H1 (cell line): ENCODE measurements around the gene CAVIN2. TPM values are rescaled to one million over a fixed set of nuclear protein-coding genes. Genes with fewer than 3 reads are reported as not detected.
A peak's percentile ranks its signal among the peaks of the same experiment; 100 is the strongest.

ENCODE experiments used
- CTCF ChIA-PET: fragments of 300-600 bp; sonication (Branson Sonifier 250); formaldehyde crosslinking; loops from one replicate; lab custom pipeline; 2021; ENCODE audit not compliant: partially characterized antibody; lab: Charles Lee
- POLR2A ChIA-PET: fragments of 300-600 bp; sonication (Branson Sonifier 250); formaldehyde crosslinking; loops from one replicate; lab custom pipeline; 2021; ENCODE audit warnings: inconsistent platforms; ENCODE audit not compliant: partially characterized antibody; lab: Charles Lee
- DNase-seq, 2 experiments: peaks; one replicate each; pipeline versions ENCODE4 v3.0.0 to v3.0.0-alpha.2; 2010 to 2022; ENCODE audit warnings: low spot score in 2 of 2, low read depth in 1 of 2, mixed read lengths in 1 of 2
- FAIRE-seq: peaks from 2 replicates; lab custom pipeline; 2011; peaks lifted over from hg19 to GRCh38; lab: Jason Lieb, UNC
- H2AFZ ChIP-seq: 2 replicates; pipeline ENCODE4 v1.8.1; 2012; ENCODE audit warnings: low read length, inconsistent platforms
- H2AK5ac ChIP-seq: 2 replicates; pipeline ENCODE4 v1.6.1; 2013; ENCODE audit warnings: low read depth, low read length
- H2BK120ac ChIP-seq: replicated peaks from 2 replicates; pipeline ENCODE3; 2013; ENCODE audit warnings: low read depth, low read length, inconsistent platforms
- H2BK12ac ChIP-seq: 2 replicates; pipeline ENCODE4 v1.6.1; 2013; ENCODE audit warnings: low read depth, low read length
- H2BK15ac ChIP-seq: 2 replicates; pipeline ENCODE4 v1.6.1; 2013; ENCODE audit warnings: low read length
- H2BK20ac ChIP-seq: 2 replicates; pipeline ENCODE4 v1.6.1; 2013; ENCODE audit warnings: low read length
- H2BK5ac ChIP-seq: 2 replicates; pipeline ENCODE4 v1.6.1; 2013; ENCODE audit warnings: low read depth, low read length
- H3K14ac ChIP-seq: 2 replicates; pipeline ENCODE4 v1.6.1; 2013; ENCODE audit warnings: inconsistent platforms; ENCODE audit not compliant: insufficient read length
- H3K18ac ChIP-seq: 2 replicates; pipeline ENCODE4 v1.6.1; 2013; ENCODE audit warnings: low read length; ENCODE audit errors: extremely low read depth
- H3K23ac ChIP-seq: 2 replicates; pipeline ENCODE4 v1.6.1; 2013; ENCODE audit warnings: inconsistent platforms; ENCODE audit not compliant: insufficient read length
- H3K23me2 ChIP-seq: 2 replicates; pipeline ENCODE4 v1.6.1; 2013; ENCODE audit warnings: low read depth, low read length
- H3K27ac ChIP-seq: 2 replicates; pipeline ENCODE4 v1.6.1; 2011; ENCODE audit warnings: low read depth, low read length, inconsistent platforms
- H3K27me3 ChIP-seq, 4 experiments: replicated peaks in 1 of 4; 1 replicate in 1 of 4; 2 replicates in 3 of 4; pipeline versions ENCODE4 v1.6.1 to v1.8.1; 2011 to 2013; ENCODE audit warnings: low read length in 3 of 4, mild to moderate bottlenecking in 3 of 4, inconsistent platforms in 2 of 4, mixed read lengths in 2 of 4, moderate library complexity in 1 of 4; ENCODE audit not compliant: control insufficient read depth in 3 of 4, insufficient read depth in 3 of 4; ENCODE audit errors: extremely low read depth in 1 of 4
- H3K36me3 ChIP-seq, 4 experiments: 2 replicates each; pipeline versions ENCODE4 v1.6.1 to v1.8.1; 2011 to 2013; ENCODE audit warnings: mild to moderate bottlenecking in 4 of 4, low read length in 3 of 4, moderate library complexity in 2 of 4, control low read depth in 1 of 4, inconsistent platforms in 1 of 4; ENCODE audit not compliant: insufficient read depth in 4 of 4, control insufficient read depth in 2 of 4
- H3K4ac ChIP-seq: replicated peaks from 2 replicates; pipeline ENCODE3; 2013; ENCODE audit warnings: low read length, low read depth, mixed read lengths, inconsistent platforms; ENCODE audit not compliant: insufficient read length
- H3K4me1 ChIP-seq, 4 experiments: replicated peaks in 1 of 4; 1 replicate in 1 of 4; 2 replicates in 3 of 4; pipeline versions ENCODE4 v1.6.1 to v1.8.1; 2011 to 2013; ENCODE audit warnings: low read length in 3 of 4, inconsistent platforms in 2 of 4, mixed read lengths in 1 of 4; ENCODE audit not compliant: insufficient read depth in 4 of 4, control insufficient read depth in 3 of 4
- H3K4me2 ChIP-seq, 2 experiments: 2 replicates each; pipeline versions ENCODE4 v1.6.1 to v1.8.1; 2011 to 2013; ENCODE audit warnings: low read depth in 2 of 2, low read length in 2 of 2, control low read depth in 1 of 2, inconsistent platforms in 1 of 2, mild to moderate bottlenecking in 1 of 2; ENCODE audit not compliant: insufficient read depth in 1 of 2
- H3K4me3 ChIP-seq, 4 experiments: fragments of 200-600, 300-600 bp in 1 of 4; sonication (generic), shearing (Covaris generic), sonication (Bioruptor Twin) in 1 of 4; 2 replicates each; pipeline versions ENCODE4 v1.5.1 to v1.8.1; 2011 to 2016; ENCODE audit warnings: low read length in 4 of 4, low read depth in 3 of 4, control low read depth in 2 of 4, inconsistent platforms in 2 of 4, mild to moderate bottlenecking in 2 of 4, mixed read lengths in 1 of 4, moderate library complexity in 1 of 4; ENCODE audit not compliant: insufficient read depth in 2 of 4; ENCODE audit errors: extremely low read depth in 1 of 4
- H3K56ac ChIP-seq: replicated peaks from 2 replicates; pipeline ENCODE3; 2013; ENCODE audit warnings: low read depth, mild to moderate bottlenecking, mixed read lengths, low read length, inconsistent platforms; ENCODE audit not compliant: insufficient read length
- H3K79me1 ChIP-seq: 2 replicates; pipeline ENCODE4 v1.6.1; 2013; ENCODE audit warnings: low read depth, low read length, control low read depth
- H3K79me2 ChIP-seq, 2 experiments: 2 replicates each; pipeline versions ENCODE4 v1.6.1 to v1.8.1; 2012 to 2013; ENCODE audit warnings: low read length in 2 of 2, mild to moderate bottlenecking in 2 of 2, inconsistent platforms in 1 of 2; ENCODE audit not compliant: insufficient read depth in 2 of 2, control insufficient read depth in 1 of 2
- H3K9ac ChIP-seq, 4 experiments: replicated peaks in 1 of 4; 1 replicate in 1 of 4; 2 replicates in 3 of 4; pipeline versions ENCODE4 v1.6.1 to v1.8.1; 2011 to 2013; ENCODE audit warnings: low read depth in 3 of 4, low read length in 3 of 4, control low read depth in 2 of 4, mild to moderate bottlenecking in 2 of 4, moderate library complexity in 2 of 4, inconsistent platforms in 1 of 4; ENCODE audit errors: extremely low read depth in 1 of 4
- H3K9me3 ChIP-seq, 2 experiments: 2 replicates each; pipeline versions ENCODE4 v1.6.1 to v1.8.1; 2012 to 2013; ENCODE audit warnings: mild to moderate bottlenecking in 2 of 2, moderate library complexity in 2 of 2, control low read depth in 1 of 2, inconsistent platforms in 1 of 2, low read depth in 1 of 2, low read length in 1 of 2, mixed read lengths in 1 of 2; ENCODE audit not compliant: insufficient read depth in 2 of 2
- H4K20me1 ChIP-seq, 2 experiments: replicated peaks in 1 of 2; 2 replicates each; pipeline versions ENCODE3 to v1.8.1; 2011 to 2013; ENCODE audit warnings: inconsistent platforms in 2 of 2, low read length in 2 of 2, mild to moderate bottlenecking in 1 of 2; ENCODE audit not compliant: insufficient read depth in 2 of 2, control insufficient read depth in 1 of 2
- H4K5ac ChIP-seq: 2 replicates; pipeline ENCODE4 v1.6.1; 2013; ENCODE audit warnings: low read length, low read depth, mixed read lengths, inconsistent platforms; ENCODE audit not compliant: insufficient read length
- H4K8ac ChIP-seq: 2 replicates; pipeline ENCODE4 v1.8.0; 2013; ENCODE audit warnings: mild to moderate bottlenecking, moderate library complexity, low read length, inconsistent platforms; ENCODE audit not compliant: insufficient read depth; ENCODE audit errors: extremely low read depth
- H4K91ac ChIP-seq: replicated peaks from 2 replicates; pipeline ENCODE3; 2013; ENCODE audit warnings: low read length, mixed read lengths, inconsistent platforms; ENCODE audit not compliant: insufficient read length
- BACH1 ChIP-seq: IDR thresholded peaks from 2 replicates; pipeline ENCODE4 v1.6.1; 2012; ENCODE audit warnings: low read length, improper control_type of control experiment
- KDM4A ChIP-seq: IDR thresholded peaks from one replicate; pipeline ENCODE4 v1.7.1; 2012; ENCODE audit warnings: low read depth, mild to moderate bottlenecking, moderate library complexity, low read length, inconsistent platforms; ENCODE audit not compliant: severe bottlenecking
- WGBS, 2 experiments: shearing (Covaris generic) in 1 of 2; methylation state at CpG; one replicate each; pipeline versions ENCODE4 v1.1.6 to v1.1.7; 2013 to 2015; ENCODE audit warnings: low lambda C conversion rate in 2 of 2, mixed read lengths in 2 of 2, inconsistent platforms in 1 of 2, low coverage in 1 of 2, missing lambda C conversion rate in 1 of 2; ENCODE audit not compliant: insufficient replicate concordance in 2 of 2, insufficient coverage in 1 of 2, insufficient read length in 1 of 2; ENCODE audit errors: extremely low coverage in 1 of 2, missing lambda C conversion rate in 1 of 2; 5-methylcytosine and 5-hydroxymethylcytosine counted together
- polyA plus RNA-seq, 7 experiments: library from polyadenylated mRNA; depleted of rRNA in 3 of 7; stranded (reverse) in 5 of 7; unstranded in 2 of 7; fragments of >200 nt in 5 of 7; fragments of 200-250 nt in 2 of 7; gene quantifications; 1 replicate in 5 of 7; 2 replicates in 1 of 7; 4 replicates in 1 of 7; pipeline versions ENCODE4 v1.2.1 to v1.2.3, GENCODE V29; 2011 to 2013; ENCODE audit warnings: missing spikeins in 2 of 7, mixed read lengths in 2 of 7
- total RNA-seq: library from RNA; stranded (reverse); fragmentation: NEBNext Ultra II Directional; extraction: Animal tissue kit (Norgen Biotek cat#: 25700); gene quantifications from 2 replicates; pipeline ENCODE4 v1.2.1, GENCODE V29; 2021

The CAVIN2 gene
- total and polyA plus RNA-seq, 2 of the 8 experiments (the other 6 are each of a cell fraction or from before 2014, with no cell fraction given), result 0.03 TPM; not detected in 1

DNA sequence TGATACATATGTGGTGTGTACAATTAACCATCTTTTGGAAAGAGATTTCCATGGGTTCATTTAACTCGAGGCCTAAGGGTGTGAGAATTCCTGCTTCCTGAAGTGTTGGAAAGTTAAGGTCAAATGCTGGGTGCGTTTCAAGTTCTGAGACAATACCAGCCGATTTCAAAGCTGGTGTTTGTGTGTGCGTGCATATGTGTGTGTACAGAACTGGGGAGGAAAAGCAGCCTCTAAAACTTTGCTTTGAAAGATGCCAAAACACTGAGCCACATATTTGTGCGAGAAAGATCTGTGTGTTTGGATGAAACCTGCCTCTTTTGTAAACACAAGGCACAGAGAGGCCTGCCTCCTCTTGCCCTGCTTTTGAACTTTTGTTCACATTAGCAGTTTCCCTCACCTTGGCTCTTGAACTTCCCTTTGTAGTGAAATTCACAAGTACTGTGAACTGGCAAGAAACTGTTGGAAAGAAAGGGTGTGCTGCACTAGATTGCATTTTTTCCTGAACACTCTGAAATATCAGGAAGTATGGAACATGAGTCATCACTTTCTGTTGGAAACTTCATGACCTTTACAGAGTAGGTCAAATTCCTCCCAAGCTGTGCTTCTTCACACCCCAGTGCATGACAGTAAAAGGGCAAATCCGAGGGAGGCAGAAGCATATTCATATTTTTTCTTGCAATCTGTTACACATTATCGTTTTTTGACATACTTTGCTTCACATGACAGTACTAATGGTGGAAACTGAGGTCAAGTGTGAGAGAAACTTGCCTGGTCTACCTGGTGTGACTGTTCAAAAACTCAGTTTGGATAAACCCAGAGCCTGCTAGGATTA, 20.0 kb upstream of the CAVIN2 start:
- no peak overlapping the region for H3K56ac ChIP-seq
- no peaks in the 10 kb centered on the region for H4K20me1 ChIP-seq
- TF ChIP-seq BACH1 (0 out of 2 replicates have a peak, but pooled peaks have one; percentile 13), KDM4A (no peak)
- H3K9me3 ChIP-seq, result no peaks in the 10 kb centered on the region
- no peak overlapping the region for H3K18ac ChIP-seq
- H2AFZ ChIP-seq, result no peak overlapping the region
- no peaks in the 10 kb centered on the region for H3K79me2 ChIP-seq
- no peak overlapping the region for H4K8ac ChIP-seq
- H4K5ac ChIP-seq, result no peak overlapping the region
- WGBS, 2 experiments, result 87% methylated on average over 7 of the region's 7 CpGs; no CpG with 5 or more reads in 1 of the 2 experiments
- H3K4me1 ChIP-seq, result peaks cover 0 to 4% (median 0%) of the 10 kb centered on the region in 4 experiments; a peak in 1 of 7 replicates
- H3K79me1 ChIP-seq, result no peaks in the 10 kb centered on the region
- H3K9ac ChIP-seq, result no peak overlapping the region
- no peak for DNase-seq
- H3K23me2 ChIP-seq, result no peaks in the 10 kb centered on the region
- CTCF ChIA-PET, result interaction anchor here (1.1 to 6.6 kb wide), 12 partner anchors 21 to 312 kb away, joined by 3 to 171 read pairs (median 8); partner anchors contain the start of gene CAVIN2
- no peak overlapping the region for H3K4me3 ChIP-seq
- H2AK5ac ChIP-seq, result no peak overlapping the region
- H2BK5ac ChIP-seq, result no peak overlapping the region
- no peak overlapping the region for H2BK120ac ChIP-seq
- no peak overlapping the region for H3K4ac ChIP-seq
- H2BK20ac ChIP-seq, result no peak overlapping the region
- no peak overlapping the region for H2BK12ac ChIP-seq
- H3K27me3 ChIP-seq, result no peaks in the 10 kb centered on the region
- no peak overlapping the region for H3K14ac ChIP-seq
- POLR2A ChIA-PET, result no interaction called here
- H4K91ac ChIP-seq, result no peak overlapping the region
- H3K23ac ChIP-seq, result no peak overlapping the region
- no peak for FAIRE-seq
- H3K36me3 ChIP-seq, result no peaks in the 10 kb centered on the region
- H3K27ac ChIP-seq, result no peak overlapping the region
- no peak overlapping the region for H3K4me2 ChIP-seq
- H2BK15ac ChIP-seq, result no peak overlapping the region
